CD4-positive, alpha-beta T cell treated with Interleukin-6 for 4 hours (primary cell): ENCODE measurements around the gene NLGN1.

Experiments
- DNase-seq: peaks from one replicate; pipeline ENCODE4 v3.0.0-alpha.2; 2020; ENCODE audit warnings: mixed read lengths

NLGN1 gene

DNA sequence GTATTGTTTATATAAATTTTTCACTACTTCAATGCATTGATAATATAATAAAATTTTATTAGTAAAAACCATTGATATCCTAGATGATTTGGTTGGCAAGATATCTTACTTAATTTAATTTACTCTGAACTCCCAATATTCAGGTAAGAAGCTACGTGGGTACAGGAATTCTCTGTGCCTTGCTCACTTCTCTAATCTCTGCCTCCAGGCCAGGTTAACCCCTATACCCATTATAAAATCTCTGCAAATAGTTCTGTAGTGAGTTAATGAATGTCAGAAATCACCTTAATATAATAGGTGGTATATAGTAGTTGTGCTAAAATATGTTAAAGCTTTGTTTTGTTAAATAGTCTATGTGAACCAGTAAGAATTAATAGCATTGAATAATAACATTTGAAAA, 465.2 kb downstream of the NLGN1 start:
- DNase-seq = no peak

DNA sequence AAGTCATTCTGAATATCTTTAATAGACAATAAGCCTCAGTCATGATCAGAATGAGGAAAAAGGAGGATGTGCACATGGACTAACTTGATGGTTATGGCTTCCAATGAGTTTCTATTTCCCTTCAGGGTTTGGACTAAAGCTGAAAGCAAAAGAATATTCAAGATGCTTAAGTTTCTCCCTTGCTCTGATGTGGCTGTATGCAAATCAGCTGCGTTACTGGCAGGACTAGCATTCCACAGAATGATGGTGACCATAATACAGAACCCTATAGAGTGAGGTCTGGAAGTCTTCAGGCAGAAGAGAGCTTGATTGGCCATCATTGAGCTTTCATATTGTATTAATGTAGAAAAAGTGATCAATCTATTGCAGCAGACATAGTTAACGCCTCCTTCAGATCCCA, 466.0 kb downstream of the NLGN1 start:
- no peak for DNase-seq

DNA sequence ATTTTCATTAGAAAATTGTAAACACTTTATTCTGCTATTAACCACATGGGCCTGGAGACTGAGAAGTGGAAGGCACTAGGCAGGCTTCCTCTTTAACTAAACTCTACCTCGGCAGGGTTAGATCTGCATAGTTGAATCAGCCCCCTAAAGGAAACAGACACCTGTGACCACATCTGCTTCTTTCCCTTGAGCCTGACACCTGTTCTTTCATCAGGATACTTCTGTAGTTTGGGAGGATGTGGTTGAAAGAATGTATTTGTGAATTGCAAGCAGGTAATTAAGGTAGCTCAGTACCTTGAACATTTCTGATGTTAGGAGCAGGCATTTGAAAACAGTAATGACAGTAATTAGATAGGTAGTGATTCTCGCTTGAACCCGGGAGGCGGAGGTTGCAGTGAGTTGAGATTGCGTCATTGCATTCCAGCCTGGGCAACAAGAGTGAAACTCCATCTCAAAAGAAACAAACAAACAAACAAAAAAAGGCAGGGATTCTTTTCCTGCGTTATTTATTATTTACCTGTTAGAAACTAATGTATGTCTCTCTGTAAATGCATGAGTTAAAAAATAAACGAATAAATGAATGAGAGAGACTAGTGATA, 468.5 kb downstream of the NLGN1 start:
- no peak for DNase-seq

DNA sequence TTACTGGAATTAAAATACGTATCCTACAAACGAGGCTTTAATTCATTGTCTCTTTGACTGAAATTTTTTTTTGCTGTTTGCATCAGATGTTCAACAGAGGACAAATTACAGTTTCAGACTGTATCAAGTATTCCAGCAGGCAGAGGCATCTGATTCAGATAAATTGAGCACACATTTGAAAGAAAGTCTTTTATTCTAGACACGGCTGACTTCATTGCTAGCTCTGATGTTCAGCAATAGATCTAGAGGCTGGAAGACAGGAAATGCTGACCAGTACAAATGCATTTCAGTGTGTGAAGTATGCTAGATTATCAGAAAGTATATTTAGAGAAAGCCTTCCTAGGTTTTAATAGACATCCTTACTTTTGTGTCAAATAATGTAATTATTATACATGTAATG, 472.2 kb downstream of the NLGN1 start:
- no peak for DNase-seq

DNA sequence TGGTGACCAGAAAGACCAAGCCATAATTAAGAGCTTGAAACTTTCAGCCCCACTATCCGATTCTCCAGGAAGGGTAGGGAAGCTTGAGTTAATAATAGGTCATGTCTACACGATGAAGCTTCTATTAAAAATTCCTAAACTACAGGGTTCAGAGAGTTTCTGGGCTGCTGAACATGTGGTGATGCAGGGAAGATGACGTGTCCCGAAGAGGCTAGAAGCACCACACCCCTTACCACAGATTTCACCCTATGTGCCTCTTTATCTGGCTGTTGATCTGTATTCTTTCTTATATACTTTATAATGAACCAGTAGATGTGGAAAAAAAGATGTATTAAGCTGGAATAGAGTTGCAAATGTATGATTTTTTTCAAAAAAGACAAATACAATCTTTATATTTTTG, 473.4 kb downstream of the NLGN1 start:
- DNase-seq = no peak

DNA sequence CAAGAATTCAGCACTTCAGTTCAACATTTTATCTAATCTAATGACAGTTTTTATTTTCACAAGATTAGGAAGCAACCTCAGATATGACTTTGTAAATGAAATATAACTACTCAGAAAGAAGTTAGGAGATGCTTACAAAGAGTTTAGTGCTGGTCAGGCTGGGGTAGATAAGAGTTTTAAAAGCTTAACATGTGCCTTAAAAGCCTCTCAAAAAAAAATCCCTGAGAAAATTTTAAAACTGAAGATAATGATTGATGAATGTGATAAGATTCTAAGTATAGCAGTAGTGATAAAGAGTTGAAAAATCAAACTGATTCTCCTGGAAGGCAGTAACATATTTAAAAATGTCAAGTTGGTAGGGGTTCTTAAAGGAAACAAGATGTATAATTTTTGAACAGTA, 478.2 kb downstream of the NLGN1 start:
- no peak for DNase-seq

DNA sequence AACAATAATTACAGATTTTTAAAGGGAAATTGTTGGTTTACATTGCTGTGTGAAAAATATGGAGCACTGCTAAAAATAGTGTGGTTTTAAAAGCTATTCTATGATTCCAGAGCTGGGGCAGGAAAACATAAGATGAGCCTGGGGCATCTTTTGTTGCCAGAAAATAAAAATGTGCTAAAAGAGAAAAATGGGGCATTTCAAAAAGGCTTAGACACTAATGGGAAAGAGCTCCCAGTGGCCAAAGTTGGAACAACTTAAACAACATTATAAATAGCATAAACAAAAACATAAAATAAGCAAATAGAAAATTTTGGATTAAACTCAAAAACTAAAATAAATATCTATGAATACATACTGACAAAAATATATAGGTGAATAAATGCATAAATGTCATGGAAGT, 478.9 kb downstream of the NLGN1 start:
- DNase-seq = no peak

DNA sequence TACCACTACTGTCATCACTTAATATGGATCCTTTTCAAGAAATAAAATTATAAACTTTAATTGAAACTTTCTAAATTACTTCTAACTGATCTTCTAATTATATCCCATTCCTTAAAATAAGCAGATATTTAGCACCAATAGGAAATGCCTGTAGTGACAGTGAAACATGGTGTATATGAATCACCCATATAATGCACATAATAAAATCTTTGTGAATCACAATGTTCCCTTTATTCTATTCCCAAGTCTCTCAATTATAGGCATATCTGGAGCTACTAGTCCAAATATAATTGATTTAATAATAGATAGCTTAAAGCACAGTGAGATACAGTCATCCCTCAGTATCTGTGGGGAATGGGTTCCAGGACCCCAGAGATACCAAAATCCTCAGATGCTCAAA, 490.3 kb downstream of the NLGN1 start:
- DNase-seq = no peak

DNA sequence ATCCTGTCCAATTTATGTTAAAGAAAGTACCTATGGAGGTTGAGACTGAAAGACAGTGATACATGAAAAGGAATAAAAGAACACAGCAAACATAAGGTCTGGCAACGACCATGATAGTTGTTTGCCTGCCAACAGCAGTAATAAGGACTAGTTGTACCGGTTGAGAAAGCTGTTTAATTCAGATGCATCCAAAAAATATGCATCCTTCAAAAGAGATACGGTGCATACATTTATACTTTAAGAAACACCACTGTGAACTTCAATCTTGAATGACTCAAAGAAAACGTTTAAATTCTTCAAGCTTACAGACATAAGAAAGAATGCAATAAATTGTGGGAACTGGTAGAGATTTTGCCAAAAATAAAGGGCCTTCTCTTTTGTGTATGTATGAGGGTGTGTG, 492.1 kb downstream of the NLGN1 start:
- DNase-seq = no peak

DNA sequence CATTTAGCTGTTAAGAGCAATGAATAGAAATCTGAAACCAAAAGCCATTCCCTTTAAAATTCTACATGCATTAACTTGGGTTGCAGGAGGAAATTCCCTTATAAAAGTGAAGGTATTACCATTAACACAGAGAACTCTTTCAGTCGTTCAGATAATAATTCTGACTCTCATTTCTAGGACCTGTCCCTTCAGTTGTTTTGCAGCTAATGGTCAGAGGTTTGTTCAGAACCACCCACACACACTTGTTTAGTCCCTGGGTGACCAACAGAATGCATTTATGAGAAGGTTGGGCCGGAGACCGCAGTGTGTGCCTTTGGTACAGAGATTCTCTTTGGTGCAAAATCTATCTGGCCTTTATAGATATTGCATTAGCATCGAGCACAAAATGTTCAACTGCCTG, 492.5 kb downstream of the NLGN1 start:
- DNase-seq = no peak

DNA sequence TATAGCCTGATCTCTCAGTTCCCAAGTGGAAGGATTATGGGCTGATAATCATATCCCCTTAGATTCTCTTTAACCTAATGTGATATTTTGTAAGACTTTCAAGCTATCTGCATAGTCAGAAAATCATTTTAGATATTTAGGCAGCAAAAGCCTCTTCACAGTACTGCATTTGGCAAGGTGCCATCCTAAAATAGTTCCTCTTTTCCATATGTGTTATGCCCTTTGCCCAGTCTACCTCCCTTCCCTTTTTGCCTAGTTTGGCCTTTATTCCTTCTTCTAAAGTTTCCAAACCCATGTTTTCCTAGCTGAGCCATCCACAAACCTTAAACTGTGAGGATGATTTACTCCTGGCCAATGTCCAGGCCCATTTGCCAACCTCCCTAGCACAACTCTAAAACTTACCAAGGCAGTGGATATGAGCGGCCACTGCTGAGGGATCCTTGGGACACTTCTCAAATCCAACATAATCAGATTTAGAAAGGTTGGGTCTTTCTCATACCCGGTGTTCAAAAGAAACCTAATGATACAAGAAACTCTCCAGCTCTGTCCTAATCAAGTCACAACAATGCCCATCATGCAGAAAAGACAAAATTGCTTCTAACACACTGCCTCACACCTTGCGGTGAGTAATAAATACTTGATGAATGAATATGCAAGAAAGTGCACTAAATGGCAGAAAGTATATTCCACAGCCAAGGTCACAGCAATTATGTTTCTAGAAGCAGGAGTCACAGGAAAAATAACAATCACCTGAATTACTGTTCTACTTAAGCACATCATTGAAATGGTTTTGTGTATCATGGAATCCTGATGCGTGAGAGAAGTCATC, 493.9 kb downstream of the NLGN1 start:
- DNase-seq = no peak

DNA sequence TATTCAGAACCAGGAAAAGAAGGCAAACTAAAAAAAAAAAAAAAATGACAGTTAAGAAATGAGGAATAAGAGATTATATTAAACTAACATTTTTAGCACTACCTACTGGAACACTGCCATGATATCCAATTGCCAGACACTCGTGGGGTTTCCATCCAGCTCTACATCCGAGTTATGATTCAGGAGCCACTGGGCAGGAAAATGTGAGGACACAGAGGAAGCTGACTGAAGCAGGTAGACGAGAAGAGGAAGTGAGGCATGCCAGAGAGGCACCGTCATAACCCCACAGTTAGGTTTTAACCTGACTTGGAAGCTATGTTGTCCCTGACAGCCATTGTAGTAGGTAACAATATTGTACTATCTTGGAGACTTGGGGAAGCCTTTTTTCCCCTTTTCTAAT, 495.0 kb downstream of the NLGN1 start:
- DNase-seq = no peak

DNA sequence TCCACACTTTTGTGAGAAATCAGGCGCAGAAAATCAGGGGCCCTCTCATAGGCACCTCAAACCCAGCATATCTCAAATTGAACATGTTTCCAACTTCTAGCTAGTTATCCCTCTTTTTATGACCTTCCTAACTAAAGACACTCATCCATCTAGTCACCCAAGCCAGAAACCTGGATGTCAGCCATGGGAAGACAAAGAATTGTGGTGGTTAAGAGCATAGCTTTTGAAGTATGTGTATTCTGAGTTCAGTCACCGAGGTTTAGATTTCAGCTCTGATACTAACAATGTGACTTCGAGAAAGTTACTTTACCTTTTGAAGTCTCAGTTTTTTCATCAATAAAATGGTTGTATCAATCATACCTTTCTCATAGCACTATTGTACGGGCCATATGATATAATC, 495.5 kb downstream of the NLGN1 start:
- DNase-seq = no peak

DNA sequence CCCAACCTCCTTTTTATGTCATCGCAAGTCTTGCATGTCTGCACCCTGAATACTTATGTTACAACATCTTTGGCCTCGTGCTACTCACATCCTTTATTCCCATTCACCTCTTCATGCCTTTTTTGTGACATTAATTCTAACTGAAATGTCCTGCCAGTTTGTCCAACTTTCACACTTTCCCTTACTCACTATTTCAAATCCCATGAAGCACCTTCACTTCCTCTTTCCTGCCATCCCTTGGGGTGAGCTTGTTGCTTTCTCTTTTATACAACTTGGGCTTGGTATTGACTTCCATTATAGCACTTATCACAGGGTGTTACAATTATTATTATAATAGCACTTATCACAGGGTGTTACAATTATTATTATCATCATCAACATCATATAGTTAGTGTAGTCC, 496.3 kb downstream of the NLGN1 start:
- no peak for DNase-seq

DNA sequence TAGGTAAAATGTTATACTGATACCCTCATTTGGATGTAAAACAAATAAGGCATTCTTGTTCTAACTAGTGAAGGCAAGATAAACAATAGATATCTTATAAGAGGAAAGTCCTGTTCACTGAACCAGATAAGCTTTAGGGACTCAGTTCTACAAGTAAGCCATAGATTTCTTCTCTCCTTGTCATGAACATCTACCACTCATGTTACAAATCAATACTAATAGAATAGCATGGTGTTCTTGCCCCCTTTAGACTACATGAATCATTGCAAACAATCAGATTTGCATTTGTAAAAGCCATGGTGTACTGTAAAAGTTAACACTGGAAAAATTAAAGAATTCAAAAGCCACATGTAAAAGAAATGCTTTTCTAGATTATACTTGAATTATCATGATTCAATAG, 500.1 kb downstream of the NLGN1 start:
- DNase-seq = no peak

DNA sequence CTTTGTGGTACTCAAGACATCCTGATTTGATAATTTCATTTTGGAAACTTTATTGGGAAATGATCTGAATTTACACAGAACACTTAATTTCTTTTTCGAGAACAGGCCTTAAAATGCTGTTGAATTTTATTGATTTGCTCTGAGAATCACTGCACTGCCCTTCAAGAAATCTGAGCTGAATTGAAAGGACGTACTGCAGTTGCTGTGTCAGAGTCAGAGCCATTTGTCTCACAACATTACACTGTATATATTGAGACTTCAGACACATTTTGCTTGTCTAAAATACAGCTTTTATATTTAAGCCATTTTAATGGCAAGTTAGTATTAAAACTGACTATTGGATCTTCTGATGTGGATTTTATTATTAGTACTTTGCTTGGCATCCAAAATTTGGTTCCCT, 504.1 kb downstream of the NLGN1 start:
- DNase-seq = no peak

DNA sequence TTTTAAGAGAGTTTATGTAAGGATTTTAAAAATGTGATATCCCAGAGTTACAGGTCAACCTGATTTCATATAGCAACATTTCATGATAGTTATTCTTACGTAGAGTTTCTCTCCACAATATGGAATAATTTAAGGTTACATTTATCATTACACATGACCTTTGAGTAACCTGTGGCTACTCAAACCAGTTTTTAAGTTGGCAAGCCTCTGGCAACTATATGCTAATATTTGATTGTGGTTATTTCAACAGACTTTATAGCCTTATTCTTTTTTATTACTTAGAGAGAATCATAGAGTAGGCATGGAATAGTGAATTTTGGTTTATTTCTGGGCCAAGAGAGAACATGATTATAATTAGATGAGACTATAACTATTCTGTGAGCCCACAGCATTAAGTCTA, 504.9 kb downstream of the NLGN1 start:
- DNase-seq = no peak

DNA sequence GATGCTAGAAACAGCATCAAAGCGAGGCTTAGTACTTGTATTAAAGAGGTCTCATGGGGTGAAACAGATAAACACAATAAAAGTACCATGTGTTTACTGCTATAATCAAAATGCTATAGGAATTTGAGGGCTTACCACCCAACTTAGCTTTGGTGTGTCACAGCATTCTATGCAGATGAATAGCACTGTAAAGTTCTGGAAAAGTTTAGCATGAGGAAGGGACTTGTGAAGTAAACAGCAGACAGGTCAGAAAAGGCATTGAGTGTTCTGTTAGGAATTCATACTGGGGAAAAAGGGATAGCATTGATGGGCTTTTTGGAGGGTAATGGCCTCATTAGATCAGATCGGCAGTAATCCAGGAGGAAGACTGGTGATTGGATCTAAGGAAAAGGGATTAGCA, 505.3 kb downstream of the NLGN1 start:
- no peak for DNase-seq

DNA sequence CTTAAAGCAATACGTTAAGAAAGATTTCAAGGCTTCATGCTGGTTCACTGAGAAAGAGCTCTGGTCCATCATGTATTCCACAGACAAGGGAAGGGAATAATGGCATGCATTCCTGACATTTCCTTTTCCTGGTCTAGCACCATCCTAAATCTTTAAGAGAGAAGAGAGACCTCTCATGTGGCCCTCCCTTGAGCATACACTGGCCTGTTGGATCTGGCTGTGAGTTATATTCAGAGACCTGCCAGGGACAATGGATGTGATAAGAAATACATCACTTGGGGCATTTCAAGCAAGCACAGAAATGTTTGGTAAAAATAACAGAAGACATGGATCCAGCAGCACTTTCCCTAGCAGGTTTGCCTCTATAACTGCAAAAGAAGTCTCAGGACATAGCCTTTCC, 507.8 kb downstream of the NLGN1 start:
- DNase-seq = no peak

DNA sequence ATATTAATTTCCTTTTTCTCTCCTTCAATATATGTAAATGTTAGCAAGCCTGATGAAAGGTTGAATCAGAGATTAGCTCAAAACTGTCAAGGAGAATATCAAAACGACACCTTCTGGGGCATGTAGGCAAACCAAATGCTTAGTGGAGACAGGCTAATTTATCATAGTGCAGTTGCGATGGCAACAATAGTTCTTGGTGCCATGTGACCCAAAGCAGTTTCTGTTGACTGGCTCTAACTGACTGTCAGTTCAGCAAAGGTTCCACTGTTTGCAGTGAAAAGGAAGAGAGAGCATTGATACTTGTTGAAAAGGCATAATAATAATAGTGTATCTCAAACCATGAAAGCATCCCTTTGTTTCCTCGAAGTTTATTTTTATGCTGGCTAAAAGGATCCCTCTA, 513.9 kb downstream of the NLGN1 start:
- DNase-seq = no peak

DNA sequence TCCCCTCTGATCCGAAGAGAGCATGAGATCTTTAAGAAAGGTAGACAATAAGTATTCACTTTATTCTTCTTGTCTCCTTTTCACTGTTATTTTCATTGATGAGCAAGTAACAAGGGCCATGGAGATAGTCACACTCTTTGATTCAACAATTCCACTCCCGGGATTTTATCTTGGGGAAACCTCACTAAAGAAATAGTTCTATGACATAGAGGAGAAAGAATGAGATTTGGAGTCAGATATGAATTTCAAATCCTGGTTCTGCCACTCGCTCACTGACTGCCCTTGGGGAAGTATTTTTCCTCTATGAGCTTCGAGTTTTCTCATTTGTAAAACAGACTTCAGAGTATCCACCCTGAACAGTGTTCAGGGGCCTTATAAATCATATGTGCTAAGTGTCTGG, 514.6 kb downstream of the NLGN1 start:
- DNase-seq = no peak

DNA sequence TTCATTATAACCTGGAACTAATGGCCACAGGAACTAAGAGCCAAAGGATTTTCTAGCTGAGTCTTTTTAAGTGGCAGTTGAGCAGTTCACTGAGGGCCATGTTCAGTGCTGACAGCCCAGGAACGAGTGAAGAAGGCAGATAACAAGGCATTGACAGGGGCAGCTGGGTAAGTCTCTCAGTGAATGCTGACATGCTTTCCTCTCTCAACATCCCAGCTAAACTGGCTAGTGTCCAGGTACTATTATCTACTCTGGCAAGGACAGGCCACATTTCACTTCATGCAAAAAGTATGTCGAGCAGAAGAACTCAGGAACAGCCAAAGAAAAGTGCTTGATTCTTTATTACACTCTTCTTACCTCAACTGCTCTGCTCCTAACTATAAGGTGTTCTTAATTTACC, 515.9 kb downstream of the NLGN1 start:
- DNase-seq = no peak

DNA sequence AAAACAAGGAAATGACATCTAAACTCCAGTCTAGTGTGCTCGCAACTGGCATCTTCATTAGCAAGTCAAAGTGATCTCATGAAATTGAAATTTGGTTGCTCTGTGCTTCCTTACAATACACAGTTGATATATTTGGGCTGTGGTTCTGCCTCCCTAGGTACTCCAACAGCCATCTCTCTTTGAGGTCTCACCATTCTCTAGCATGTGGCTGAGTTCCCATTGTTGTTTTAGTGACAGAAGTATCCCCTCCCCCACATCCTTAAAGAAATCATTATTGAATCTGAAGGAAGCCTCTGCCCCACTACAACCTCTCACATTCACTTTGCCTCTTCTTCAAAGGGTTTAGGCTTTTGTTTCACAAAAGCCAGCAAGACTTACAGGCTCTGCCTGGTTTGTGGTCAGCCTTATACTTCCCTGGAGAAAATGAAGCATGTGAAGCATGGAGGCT, 516.5 kb downstream of the NLGN1 start:
- no peak for DNase-seq

DNA sequence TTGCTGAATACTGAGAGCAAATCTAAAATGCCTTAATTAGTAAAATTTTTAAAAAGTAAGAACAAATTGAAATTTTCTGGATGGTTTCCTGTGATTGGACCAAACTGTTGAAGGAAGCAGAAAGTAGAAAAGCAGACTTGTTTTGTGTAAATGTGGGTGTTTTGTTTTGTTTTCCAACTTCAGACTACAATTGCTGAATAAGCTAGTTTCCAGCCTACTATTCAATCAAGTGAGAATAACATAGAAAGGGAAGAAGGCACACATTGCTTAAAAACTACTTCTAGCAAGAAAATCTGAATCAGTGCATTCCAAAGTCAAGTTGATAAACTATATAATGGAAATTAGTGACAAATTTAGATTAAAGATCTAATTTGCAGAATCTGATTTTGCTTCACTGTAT, 519.3 kb downstream of the NLGN1 start:
- DNase-seq = no peak

DNA sequence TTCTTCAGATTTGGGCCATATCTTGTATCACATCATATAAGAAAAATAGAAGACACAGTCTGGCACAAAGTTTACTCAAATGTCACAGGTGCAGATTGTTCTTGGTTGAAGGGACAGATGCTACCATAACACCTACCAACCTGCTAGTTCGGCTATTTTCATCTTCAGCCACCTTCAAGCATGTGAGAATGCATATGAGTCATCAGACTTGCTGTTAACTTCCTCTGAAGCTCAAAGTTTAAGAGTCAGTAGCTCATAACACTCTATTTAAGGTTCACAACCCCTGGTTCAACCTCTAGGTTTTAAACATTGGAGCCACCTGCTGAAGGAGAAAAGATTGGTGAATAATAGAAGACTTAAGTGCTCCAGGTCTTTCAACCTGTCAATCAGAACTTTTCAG, 522.8 kb downstream of the NLGN1 start:
- no peak for DNase-seq
